ENCODE results near the gene SYNGR4. TPM values are rescaled to one million over a fixed set of nuclear protein-coding genes. Genes with fewer than 3 reads are reported as not detected.
A peak's percentile ranks its signal among the peaks of the same experiment; 100 is the strongest.

SYNGR4 gene
- total RNA-seq, 1 experiment from 2014 or later = not detected

DNA sequence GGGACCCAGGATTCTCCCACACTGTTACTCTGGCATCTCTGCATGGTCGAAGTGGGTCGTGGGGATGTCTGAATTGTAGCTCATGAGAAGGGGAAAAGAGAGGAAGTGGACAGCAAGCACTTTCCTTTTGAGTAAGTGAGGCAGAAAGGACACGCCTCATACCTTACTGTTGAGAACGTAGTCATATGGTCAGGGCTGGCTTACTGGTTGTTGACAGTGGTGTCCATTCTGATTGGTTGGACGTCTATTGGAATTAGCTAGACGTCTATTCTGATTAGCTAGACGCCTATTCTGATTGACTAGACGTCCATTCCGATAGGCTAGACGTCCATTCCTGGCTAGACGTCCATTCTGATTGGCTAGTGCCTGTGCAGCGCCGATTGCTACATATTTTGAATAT lies 41.7 kb downstream of the SYNGR4 start:
- no peak overlapping the region for H3K27ac ChIP-seq (ENCODE audit: low read depth, low read length, poor library complexity, severe bottlenecking)
- POLR2A ChIA-PET (ENCODE audit: low non-redundant PET) = no interaction called here
- DNase-seq (ENCODE audit: low spot score) = no peak
- CTCF ChIA-PET = no interaction called here
- intact Hi-C loops (cut with micrococcal nuclease; ENCODE audit: unreplicated experiment) = no loop called here
- H3K4me1 ChIP-seq (ENCODE audit: insufficient read depth, low read length, poor library complexity, severe bottlenecking) = peaks cover 3% of the 10 kb centered on the region
- H3K27me3 ChIP-seq (replicated peaks; ENCODE audit: insufficient read depth, low read depth, low read length, poor library complexity) = no peaks in the 10 kb centered on the region
- H3K36me3 ChIP-seq (ENCODE audit: insufficient read depth, low read length, poor library complexity, severe bottlenecking) = no peaks in the 10 kb centered on the region
- H3K9me3 ChIP-seq (ENCODE audit: low read depth, low read length, poor library complexity, severe bottlenecking) = no peaks in the 10 kb centered on the region
- BruUV-seq (replicated peaks) = no TSS peak
- TF ChIP-seq, protein P1, sequence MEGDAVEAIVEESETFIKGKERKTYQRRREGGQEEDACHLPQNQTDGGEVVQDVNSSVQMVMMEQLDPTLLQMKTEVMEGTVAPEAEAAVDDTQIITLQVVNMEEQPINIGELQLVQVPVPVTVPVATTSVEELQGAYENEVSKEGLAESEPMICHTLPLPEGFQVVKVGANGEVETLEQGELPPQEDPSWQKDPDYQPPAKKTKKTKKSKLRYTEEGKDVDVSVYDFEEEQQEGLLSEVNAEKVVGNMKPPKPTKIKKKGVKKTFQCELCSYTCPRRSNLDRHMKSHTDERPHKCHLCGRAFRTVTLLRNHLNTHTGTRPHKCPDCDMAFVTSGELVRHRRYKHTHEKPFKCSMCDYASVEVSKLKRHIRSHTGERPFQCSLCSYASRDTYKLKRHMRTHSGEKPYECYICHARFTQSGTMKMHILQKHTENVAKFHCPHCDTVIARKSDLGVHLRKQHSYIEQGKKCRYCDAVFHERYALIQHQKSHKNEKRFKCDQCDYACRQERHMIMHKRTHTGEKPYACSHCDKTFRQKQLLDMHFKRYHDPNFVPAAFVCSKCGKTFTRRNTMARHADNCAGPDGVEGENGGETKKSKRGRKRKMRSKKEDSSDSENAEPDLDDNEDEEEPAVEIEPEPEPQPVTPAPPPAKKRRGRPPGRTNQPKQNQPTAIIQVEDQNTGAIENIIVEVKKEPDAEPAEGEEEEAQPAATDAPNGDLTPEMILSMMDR (conservative IDR thresholded peaks at IDR 0.05; ENCODE audit: low read depth, low read length) = no peak
- no peak for TF ChIP-seq EZH2 (IDR thresholded peaks at IDR 0.05; ENCODE audit: borderline replicate concordance, low read depth, low read length, poor library complexity, severe bottlenecking)
- H3K4me3 ChIP-seq (ENCODE audit: low read depth, low read length, poor library complexity, severe bottlenecking) = no peak overlapping the region

GRCh38 chr19:48413879-48414587 lies 49.9 kb downstream of the SYNGR4 start:
- no peaks in the 10 kb centered on the region for H3K27me3 ChIP-seq (replicated peaks; ENCODE audit: insufficient read depth, low read depth, low read length, poor library complexity)
- H3K4me3 ChIP-seq (ENCODE audit: low read depth, low read length, poor library complexity, severe bottlenecking) = no peak overlapping the region
- peak overlapping the region; percentile 16 for H3K27ac ChIP-seq (ENCODE audit: low read depth, low read length, poor library complexity, severe bottlenecking)
- TF ChIP-seq, protein P1 (conservative IDR thresholded peaks at IDR 0.05; ENCODE audit: low read depth, low read length) = no peak
- no peak for TF ChIP-seq EZH2 (IDR thresholded peaks at IDR 0.05; ENCODE audit: borderline replicate concordance, low read depth, low read length, poor library complexity, severe bottlenecking)
- H3K36me3 ChIP-seq (ENCODE audit: insufficient read depth, low read length, poor library complexity, severe bottlenecking) = no peaks in the 10 kb centered on the region
- DNase-seq (ENCODE audit: low spot score) = no peak
- H3K9me3 ChIP-seq (ENCODE audit: low read depth, low read length, poor library complexity, severe bottlenecking) = no peaks in the 10 kb centered on the region
- ChIA-PET POLR2A (ENCODE audit: low non-redundant PET) (no interaction called here), CTCF (no interaction called here)
- BruUV-seq (replicated peaks) = no TSS peak
- intact Hi-C loops (cut with micrococcal nuclease; ENCODE audit: unreplicated experiment) = no loop called here
- peaks cover 5% of the 10 kb centered on the region for H3K4me1 ChIP-seq (ENCODE audit: insufficient read depth, low read length, poor library complexity, severe bottlenecking)

GRCh38 chr19:48415395-48415794 lies 51.2 kb downstream of the SYNGR4 start:
- no peaks in the 10 kb centered on the region for H3K27me3 ChIP-seq (replicated peaks; ENCODE audit: insufficient read depth, low read depth, low read length, poor library complexity)
- peaks cover 5% of the 10 kb centered on the region for H3K4me1 ChIP-seq (ENCODE audit: insufficient read depth, low read length, poor library complexity, severe bottlenecking)
- intact Hi-C loops (cut with micrococcal nuclease; ENCODE audit: unreplicated experiment) = no loop called here
- H3K27ac ChIP-seq (ENCODE audit: low read depth, low read length, poor library complexity, severe bottlenecking) = no peak overlapping the region
- no peak overlapping the region for H3K4me3 ChIP-seq (ENCODE audit: low read depth, low read length, poor library complexity, severe bottlenecking)
- H3K36me3 ChIP-seq (ENCODE audit: insufficient read depth, low read length, poor library complexity, severe bottlenecking) = no peaks in the 10 kb centered on the region
- no peaks in the 10 kb centered on the region for H3K9me3 ChIP-seq (ENCODE audit: low read depth, low read length, poor library complexity, severe bottlenecking)
- ChIA-PET POLR2A (ENCODE audit: low non-redundant PET) (no interaction called here), CTCF (no interaction called here)
- TF ChIP-seq EZH2 (IDR thresholded peaks at IDR 0.05; ENCODE audit: borderline replicate concordance, low read depth, low read length, poor library complexity, severe bottlenecking) = no peak
- TF ChIP-seq, protein P1 (conservative IDR thresholded peaks at IDR 0.05; ENCODE audit: low read depth, low read length) = no peak
- no TSS peak for BruUV-seq (replicated peaks)
- DNase-seq (ENCODE audit: low spot score) = peak; percentile 81
